Muscle of leg (tissue), 11 donors: ENCODE data around the gene JAM2. TPM values are rescaled to one million over a fixed set of nuclear protein-coding genes. Genes with fewer than 3 reads are reported as not detected.

ENCODE experiments used
- DNase-seq: peaks from one replicate; pipeline ENCODE4 v3.0.0; 2013
- H3K27ac ChIP-seq: one replicate; pipeline ENCODE4 v1.5.1; 2013; ENCODE audit warnings: mild to moderate bottlenecking, low read length, control low read depth
- H3K27me3 ChIP-seq: one replicate; pipeline ENCODE4 v1.6.1; 2013; ENCODE audit warnings: low read length; ENCODE audit not compliant: control insufficient read depth, insufficient read depth
- H3K36me3 ChIP-seq: one replicate; pipeline ENCODE4 v1.6.1; 2013; ENCODE audit warnings: low read length; ENCODE audit not compliant: control insufficient read depth, insufficient read depth
- H3K4me1 ChIP-seq: one replicate; pipeline ENCODE4 v1.6.1; 2013; ENCODE audit warnings: low read length; ENCODE audit not compliant: control insufficient read depth, insufficient read depth
- H3K4me3 ChIP-seq: one replicate; pipeline ENCODE4 v1.5.1; 2013; ENCODE audit warnings: low read length, control low read depth
- H3K9me3 ChIP-seq: replicated peaks from 2 replicates; pipeline ENCODE4 v1.6.1; 2013; ENCODE audit warnings: low read depth, low read length; ENCODE audit not compliant: control insufficient read depth
- WGBS: methylation state at CpG from one replicate; pipeline ENCODE4 v1.1.5; 2013; ENCODE audit warnings: missing lambda C conversion rate; ENCODE audit not compliant: insufficient coverage; 5-methylcytosine and 5-hydroxymethylcytosine counted together
- polyA plus RNA-seq, 8 donors: library from polyadenylated mRNA; unstranded; fragments of 120-200 nt; gene quantifications; one replicate each; pipeline versions ENCODE4 v1.2.1 to v1.2.3, GENCODE V29; 2013; ENCODE audit warnings: inconsistent platforms in 1 of 8, low replicate concordance in 1 of 8; ENCODE audit not compliant: insufficient read length in 8 of 8, insufficient read depth in 1 of 8
- total RNA-seq: library from RNA; stranded (reverse); fragments of 120-200 nt; gene quantifications from one replicate; pipeline ENCODE4 v1.2.4, GENCODE V29; 2013

Gene JAM2
- total and polyA plus RNA-seq, 9 donors, result 18.7 to 50.7 (median 41.9) TPM

GRCh38 chr21:25640943-25641292 lies 1.9 kb downstream of the JAM2 start:
- Histone ChIP-seq H3K27me3 (no peaks in the 10 kb centered on the region), H3K4me3 (peak overlapping the region; percentile 73), H3K9me3 (no peaks in the 10 kb centered on the region), H3K36me3 (no peaks in the 10 kb centered on the region), H3K27ac (no peak overlapping the region), H3K4me1 (peaks cover 4% of the 10 kb centered on the region)
- no CpG with 5 or more reads among the region's 5 CpGs for WGBS
- DNase-seq, result no peak

- Histone ChIP-seq H3K4me3 (no peak overlapping the region), H3K27me3 (no peaks in the 10 kb centered on the region), H3K36me3 (no peaks in the 10 kb centered on the region), H3K9me3 (no peaks in the 10 kb centered on the region), H3K27ac (no peak overlapping the region), H3K4me1 (peaks cover 4% of the 10 kb centered on the region)
- no peak for DNase-seq
- no CpG with 5 or more reads among the region's 4 CpGs for WGBS
These were observed 4.4 kb downstream of the JAM2 start for GRCh38 chr21:25643486-25643885.

GRCh38 chr21:25646474-25646873 lies 7.4 kb downstream of the JAM2 start:
- Histone ChIP-seq H3K4me1 (no peaks in the 10 kb centered on the region), H3K27ac (no peak overlapping the region), H3K36me3 (no peaks in the 10 kb centered on the region), H3K27me3 (no peaks in the 10 kb centered on the region), H3K9me3 (no peaks in the 10 kb centered on the region), H3K4me3 (no peak overlapping the region)
- WGBS, result no CpG with 5 or more reads among the region's 1 CpG
- DNase-seq, result no peak

GRCh38 chr21:25647647-25648046 lies 8.6 kb downstream of the JAM2 start:
- no peak overlapping the region for H3K4me3 ChIP-seq
- no peaks in the 10 kb centered on the region for H3K27me3 ChIP-seq
- peak; percentile 24 for DNase-seq
- H3K4me1 ChIP-seq, result no peaks in the 10 kb centered on the region
- H3K9me3 ChIP-seq, result no peaks in the 10 kb centered on the region
- no peaks in the 10 kb centered on the region for H3K36me3 ChIP-seq
- 71% methylated on average over 5 of the region's 5 CpGs for whole genome bisulfite sequencing
- no peak overlapping the region for H3K27ac ChIP-seq

GRCh38 chr21:25649146-25649545 lies 10.1 kb downstream of the JAM2 start:
- no peak overlapping the region for H3K4me3 ChIP-seq
- WGBS, result 83% methylated on average over 1 of the region's 7 CpGs
- no peak overlapping the region for H3K27ac ChIP-seq
- no peak for DNase-seq
- H3K4me1 ChIP-seq, result no peaks in the 10 kb centered on the region
- H3K27me3 ChIP-seq, result no peaks in the 10 kb centered on the region
- no peaks in the 10 kb centered on the region for H3K36me3 ChIP-seq
- no peaks in the 10 kb centered on the region for H3K9me3 ChIP-seq

- no peaks in the 10 kb centered on the region for H3K4me1 ChIP-seq
- DNase-seq, result no peak
- no peaks in the 10 kb centered on the region for H3K9me3 ChIP-seq
- H3K27ac ChIP-seq, result no peak overlapping the region
- H3K36me3 ChIP-seq, result no peaks in the 10 kb centered on the region
- H3K4me3 ChIP-seq, result no peak overlapping the region
- no CpG with 5 or more reads among the region's 2 CpGs for WGBS
- H3K27me3 ChIP-seq, result no peaks in the 10 kb centered on the region
These were observed 17.4 kb downstream of the JAM2 start for GRCh38 chr21:25656412-25656811.

GRCh38 chr21:25657140-25657539 lies 18.1 kb downstream of the JAM2 start:
- Histone ChIP-seq H3K9me3 (no peaks in the 10 kb centered on the region), H3K4me1 (no peaks in the 10 kb centered on the region), H3K36me3 (no peaks in the 10 kb centered on the region), H3K27me3 (no peaks in the 10 kb centered on the region), H3K4me3 (no peak overlapping the region), H3K27ac (no peak overlapping the region)
- WGBS, result no CpG with 5 or more reads among the region's 2 CpGs
- no peak for DNase-seq

GRCh38 chr21:25658427-25659035 lies 19.5 kb downstream of the JAM2 start:
- no peaks in the 10 kb centered on the region for H3K36me3 ChIP-seq
- WGBS, result no CpG with 5 or more reads among the region's 1 CpG
- no peak overlapping the region for H3K4me3 ChIP-seq
- H3K9me3 ChIP-seq, result no peaks in the 10 kb centered on the region
- no peak overlapping the region for H3K27ac ChIP-seq
- H3K4me1 ChIP-seq, result no peaks in the 10 kb centered on the region
- no peaks in the 10 kb centered on the region for H3K27me3 ChIP-seq
- no peak for DNase-seq

GRCh38 chr21:25660233-25660632 lies 21.2 kb downstream of the JAM2 start:
- no CpG with 5 or more reads among the region's 1 CpG for WGBS
- Histone ChIP-seq H3K27ac (no peak overlapping the region), H3K27me3 (no peaks in the 10 kb centered on the region), H3K9me3 (no peaks in the 10 kb centered on the region), H3K4me3 (no peak overlapping the region), H3K4me1 (no peaks in the 10 kb centered on the region), H3K36me3 (no peaks in the 10 kb centered on the region)
- DNase-seq, result no peak

- Histone ChIP-seq H3K36me3 (no peaks in the 10 kb centered on the region), H3K4me3 (no peak overlapping the region), H3K27ac (no peak overlapping the region), H3K27me3 (no peaks in the 10 kb centered on the region), H3K4me1 (no peaks in the 10 kb centered on the region), H3K9me3 (no peaks in the 10 kb centered on the region)
- WGBS, result 66% methylated on average over 4 of the region's 4 CpGs
- peak; percentile 58 for DNase-seq
These were observed 25.5 kb downstream of the JAM2 start for GRCh38 chr21:25664491-25664931.

- Histone ChIP-seq H3K4me1 (peaks cover 3% of the 10 kb centered on the region), H3K36me3 (no peaks in the 10 kb centered on the region), H3K4me3 (no peak overlapping the region), H3K27ac (peak overlapping the region; percentile 44), H3K9me3 (no peaks in the 10 kb centered on the region), H3K27me3 (no peaks in the 10 kb centered on the region)
- peak; percentile 83 for DNase-seq
These were observed 31.7 kb downstream of the JAM2 start for GRCh38 chr21:25670726-25671125.
